ENCODE data around the gene THRAP3. TPM values are rescaled to one million over a fixed set of nuclear protein-coding genes. Genes with fewer than 3 reads are reported as not detected.

The THRAP3 gene
- total RNA-seq, 1 experiment from 2014 or later = 55.7 TPM

GRCh38 chr1:36203554-36204346 is 20.5 kb upstream of the THRAP3 start:
- Histone ChIP-seq H4K20me1 (ENCODE audit: low read length) (no peaks in the 10 kb centered on the region), H3K27me3 (ENCODE audit: low read length) (no peaks in the 10 kb centered on the region), H3K9ac (ENCODE audit: low read length) (no peak overlapping the region), H3K4me1 (ENCODE audit: insufficient read depth, low read length) (peaks cover 13% of the 10 kb centered on the region; the same call in 1 of the 2 replicates), H3K27ac (ENCODE audit: low read length) (no peak overlapping the region), H3K79me2 (ENCODE audit: low read length) (no peaks in the 10 kb centered on the region), H3K4me2 (ENCODE audit: low read length) (no peak overlapping the region), H3K36me3 (ENCODE audit: low read depth, low read length) (no peaks in the 10 kb centered on the region), H2AFZ (ENCODE audit: low read length) (no peak overlapping the region), H3K9me3 (ENCODE audit: low read length) (no peaks in the 10 kb centered on the region), H3F3A (ENCODE audit: low read length, unreplicated experiment) (no peaks in the 10 kb centered on the region), H3K4me3 (ENCODE audit: low read length) (no peak overlapping the region), H3K9me2 (replicated peaks; ENCODE audit: low read length) (no peaks in the 10 kb centered on the region)
- intact Hi-C loops (cut with micrococcal nuclease) = loop anchor here (5.0 kb wide), 1 partner anchor 56 kb away; the partner anchor contains the start of gene TRAPPC3
- ATAC-seq (no peak), DNase-seq (no peak)
- POLR2A ChIA-PET (ENCODE audit: unreplicated experiment) = no interaction called here
- no TSS peak for BruUV-seq (replicated peaks)
- TF ChIP-seq, protein P1, sequence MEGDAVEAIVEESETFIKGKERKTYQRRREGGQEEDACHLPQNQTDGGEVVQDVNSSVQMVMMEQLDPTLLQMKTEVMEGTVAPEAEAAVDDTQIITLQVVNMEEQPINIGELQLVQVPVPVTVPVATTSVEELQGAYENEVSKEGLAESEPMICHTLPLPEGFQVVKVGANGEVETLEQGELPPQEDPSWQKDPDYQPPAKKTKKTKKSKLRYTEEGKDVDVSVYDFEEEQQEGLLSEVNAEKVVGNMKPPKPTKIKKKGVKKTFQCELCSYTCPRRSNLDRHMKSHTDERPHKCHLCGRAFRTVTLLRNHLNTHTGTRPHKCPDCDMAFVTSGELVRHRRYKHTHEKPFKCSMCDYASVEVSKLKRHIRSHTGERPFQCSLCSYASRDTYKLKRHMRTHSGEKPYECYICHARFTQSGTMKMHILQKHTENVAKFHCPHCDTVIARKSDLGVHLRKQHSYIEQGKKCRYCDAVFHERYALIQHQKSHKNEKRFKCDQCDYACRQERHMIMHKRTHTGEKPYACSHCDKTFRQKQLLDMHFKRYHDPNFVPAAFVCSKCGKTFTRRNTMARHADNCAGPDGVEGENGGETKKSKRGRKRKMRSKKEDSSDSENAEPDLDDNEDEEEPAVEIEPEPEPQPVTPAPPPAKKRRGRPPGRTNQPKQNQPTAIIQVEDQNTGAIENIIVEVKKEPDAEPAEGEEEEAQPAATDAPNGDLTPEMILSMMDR (conservative IDR thresholded peaks at IDR 0.05; ENCODE audit: low read depth, low read length) = no peak
- TF ChIP-seq EZH2 (IDR thresholded peaks at IDR 0.05; ENCODE audit: low read length, unreplicated experiment) (no peak), EZH2phosphoT487 (IDR thresholded peaks at IDR 0.05; ENCODE audit: borderline replicate concordance, low read length) (no peak)
- CTCF ChIA-PET = no interaction called here

DNA sequence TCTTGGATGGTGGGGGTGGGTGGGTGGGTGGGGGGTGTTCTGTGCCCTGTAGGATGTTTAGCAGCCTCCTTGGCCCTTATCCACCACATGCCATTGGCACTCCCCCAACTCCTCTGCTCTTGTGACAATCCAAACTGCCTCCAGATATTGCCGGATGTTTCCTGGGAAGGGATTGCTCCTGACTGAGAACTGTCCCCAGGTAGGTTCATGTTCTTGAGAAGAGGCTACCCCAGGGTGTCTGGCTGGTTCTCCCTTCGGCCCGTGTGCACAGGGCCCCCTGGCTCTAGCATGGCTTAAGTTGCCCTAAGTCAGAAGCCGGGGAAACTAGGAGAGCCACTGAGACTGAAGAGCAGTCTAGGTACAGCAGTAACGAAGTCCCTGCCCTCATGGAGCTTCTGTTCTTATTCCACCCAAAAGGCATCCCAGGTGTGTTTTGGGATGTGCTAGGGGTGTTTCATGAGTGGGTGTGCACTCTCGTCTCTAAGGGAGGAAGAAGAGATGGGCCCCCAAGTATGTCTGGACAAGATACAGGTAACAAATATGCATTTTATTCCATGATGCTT is 19.8 kb upstream of the THRAP3 start:
- CTCF ChIA-PET = no interaction called here
- TF ChIP-seq EZH2phosphoT487 (IDR thresholded peaks at IDR 0.05; ENCODE audit: borderline replicate concordance, low read length) = no peak
- TF ChIP-seq, protein P1 (conservative IDR thresholded peaks at IDR 0.05; ENCODE audit: low read depth, low read length) = no peak
- TF ChIP-seq EZH2 (IDR thresholded peaks at IDR 0.05; ENCODE audit: low read length, unreplicated experiment) = no peak
- POLR2A ChIA-PET (ENCODE audit: unreplicated experiment) = no interaction called here
- intact Hi-C loops (cut with micrococcal nuclease) = loop anchor here (5.0 kb wide), 1 partner anchor 57 kb away; the partner anchor contains the start of gene TRAPPC3
- no peaks in the 10 kb centered on the region for H3K9me2 ChIP-seq (replicated peaks; ENCODE audit: low read length)
- H3K27ac ChIP-seq (ENCODE audit: low read length) = no peak overlapping the region
- H2AFZ ChIP-seq (ENCODE audit: low read length) = no peak overlapping the region
- peaks cover 13% of the 10 kb centered on the region; the same call in 1 of the 2 replicates for H3K4me1 ChIP-seq (ENCODE audit: insufficient read depth, low read length)
- H3K9me3 ChIP-seq (ENCODE audit: low read length) = no peaks in the 10 kb centered on the region
- no peak for ATAC-seq
- DNase-seq = no peak
- H3K9ac ChIP-seq (ENCODE audit: low read length) = no peak overlapping the region
- BruUV-seq (replicated peaks) = no TSS peak
- no peaks in the 10 kb centered on the region for H3K36me3 ChIP-seq (ENCODE audit: low read depth, low read length)
- H3F3A ChIP-seq (ENCODE audit: low read length, unreplicated experiment) = no peaks in the 10 kb centered on the region
- H3K4me2 ChIP-seq (ENCODE audit: low read length) = no peak overlapping the region
- H3K79me2 ChIP-seq (ENCODE audit: low read length) = no peaks in the 10 kb centered on the region
- H4K20me1 ChIP-seq (ENCODE audit: low read length) = no peaks in the 10 kb centered on the region
- no peaks in the 10 kb centered on the region for H3K27me3 ChIP-seq (ENCODE audit: low read length)
- no peak overlapping the region for H3K4me3 ChIP-seq (ENCODE audit: low read length)

Measured in PC-3 (cell line).